Uterus (tissue), 4 donors: ENCODE measurements around the gene KLHL24. TPM values are rescaled to one million over a fixed set of nuclear protein-coding genes. Genes with fewer than 3 reads are reported as not detected.

Experiments
- DNase-seq, 2 donors: peaks; one replicate each; pipeline ENCODE4 v3.0.0-alpha.2; 2019 to 2020
- H3K27ac ChIP-seq, 2 donors: fragments of 200-600 bp; sonication (generic); 1 replicate in 1 of 2; 2 replicates in 1 of 2; pipeline ENCODE4 v1.5.1; 2016 to 2018
- H3K27me3 ChIP-seq, 2 donors: fragments of 200-600 bp; sonication (generic); one replicate each; pipeline ENCODE4 v1.5.1; 2018 to 2019; ENCODE audit warnings: control low read depth in 1 of 2
- H3K36me3 ChIP-seq, 2 donors: fragments of 200-600 bp; sonication (generic); one replicate each; pipeline ENCODE4 v1.5.1; 2019; ENCODE audit warnings: control low read depth in 1 of 2
- H3K4me1 ChIP-seq, 2 donors: fragments of 200-600 bp; sonication (generic); one replicate each; pipeline ENCODE4 v1.5.1; 2018 to 2019; ENCODE audit warnings: control low read depth in 1 of 2
- H3K4me3 ChIP-seq, 2 donors: fragments of 200-600 bp; sonication (generic); 1 replicate in 1 of 2; 2 replicates in 1 of 2; pipeline ENCODE4 v1.5.1; 2018 to 2019; ENCODE audit warnings: mild to moderate bottlenecking in 1 of 2
- H3K9me3 ChIP-seq, 2 donors: fragments of 200-600 bp; sonication (generic); one replicate each; pipeline ENCODE4 v1.5.1; 2019; ENCODE audit warnings: control low read depth in 1 of 2
- POLR2A ChIP-seq, 2 donors: fragments of 450-650 bp; IDR thresholded peaks; one replicate each; pipeline ENCODE4 v1.6.1; 2016; ENCODE audit warnings: antibody characterized with exemption in 2 of 2, mild to moderate bottlenecking in 1 of 2, moderate library complexity in 1 of 2
- intact Hi-C: fragments of 100-400 bp; cut with DNase I; formaldehyde crosslinking; loops from one replicate; pipeline ENCODE4 v1.15.1; 2023; ENCODE audit warnings: low total_unique reads
- total RNA-seq, 4 donors: library from RNA; depleted of rRNA in 3 of 4; stranded (reverse); fragments of >200 nt in 3 of 4; gene quantifications; one replicate each; pipeline versions ENCODE4 v1.1.0 to v1.2.4, GENCODE V29; 2014 to 2023
- TF ChIP-seq, protein P1 (sequence below), 4 experiments: fragments of 200-600 bp in 2 of 4; fragments of 450-650 bp in 2 of 4; sonication (generic) in 2 of 4; IDR thresholded peaks; one replicate each; pipeline ENCODE4 v1.5.1; 2016 to 2019; ENCODE audit warnings: antibody characterized with exemption in 4 of 4, mild to moderate bottlenecking in 2 of 4, moderate library complexity in 1 of 4
- donor health status: DM: yes; HTN: yes; CAD: no.

Gene KLHL24
- total RNA-seq, 4 donors from 2014 or later: 69.1 to 231 (median 146) TPM

DNA sequence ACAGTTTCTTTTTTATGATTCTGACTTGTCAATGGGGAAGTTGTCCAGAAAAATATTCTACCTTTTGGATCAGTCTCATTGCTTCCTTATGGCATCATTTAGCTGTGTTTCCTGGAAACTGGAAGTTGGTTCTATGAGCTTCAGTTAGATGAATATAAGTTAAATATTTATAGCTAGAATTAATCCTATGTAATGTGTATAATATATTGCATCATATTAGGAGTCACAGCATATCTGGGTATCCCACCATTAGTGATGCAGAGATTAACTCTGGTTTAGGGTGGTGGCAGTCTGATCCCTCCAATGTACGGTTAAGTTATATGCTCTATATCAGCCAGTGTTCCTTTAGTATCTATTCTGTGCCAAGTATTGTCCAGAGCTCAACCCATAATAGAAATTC is 19.3 kb downstream of the KLHL24 start:
- H3K4me1 ChIP-seq: no peaks in the 10 kb centered on the region
- TF ChIP-seq, protein P1, sequence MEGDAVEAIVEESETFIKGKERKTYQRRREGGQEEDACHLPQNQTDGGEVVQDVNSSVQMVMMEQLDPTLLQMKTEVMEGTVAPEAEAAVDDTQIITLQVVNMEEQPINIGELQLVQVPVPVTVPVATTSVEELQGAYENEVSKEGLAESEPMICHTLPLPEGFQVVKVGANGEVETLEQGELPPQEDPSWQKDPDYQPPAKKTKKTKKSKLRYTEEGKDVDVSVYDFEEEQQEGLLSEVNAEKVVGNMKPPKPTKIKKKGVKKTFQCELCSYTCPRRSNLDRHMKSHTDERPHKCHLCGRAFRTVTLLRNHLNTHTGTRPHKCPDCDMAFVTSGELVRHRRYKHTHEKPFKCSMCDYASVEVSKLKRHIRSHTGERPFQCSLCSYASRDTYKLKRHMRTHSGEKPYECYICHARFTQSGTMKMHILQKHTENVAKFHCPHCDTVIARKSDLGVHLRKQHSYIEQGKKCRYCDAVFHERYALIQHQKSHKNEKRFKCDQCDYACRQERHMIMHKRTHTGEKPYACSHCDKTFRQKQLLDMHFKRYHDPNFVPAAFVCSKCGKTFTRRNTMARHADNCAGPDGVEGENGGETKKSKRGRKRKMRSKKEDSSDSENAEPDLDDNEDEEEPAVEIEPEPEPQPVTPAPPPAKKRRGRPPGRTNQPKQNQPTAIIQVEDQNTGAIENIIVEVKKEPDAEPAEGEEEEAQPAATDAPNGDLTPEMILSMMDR (IDR thresholded peaks at IDR 0.05): no peak
- no peak for TF ChIP-seq POLR2A (IDR thresholded peaks at IDR 0.05)
- no peak for DNase-seq
- no peaks in the 10 kb centered on the region for H3K36me3 ChIP-seq
- intact Hi-C loops: no loop called here
- H3K27me3 ChIP-seq: no peaks in the 10 kb centered on the region
- no peak overlapping the region for H3K27ac ChIP-seq
- H3K9me3 ChIP-seq: peaks cover 0 to 23% of the 10 kb centered on the region in 2 donors
- H3K4me3 ChIP-seq: no peak overlapping the region

DNA sequence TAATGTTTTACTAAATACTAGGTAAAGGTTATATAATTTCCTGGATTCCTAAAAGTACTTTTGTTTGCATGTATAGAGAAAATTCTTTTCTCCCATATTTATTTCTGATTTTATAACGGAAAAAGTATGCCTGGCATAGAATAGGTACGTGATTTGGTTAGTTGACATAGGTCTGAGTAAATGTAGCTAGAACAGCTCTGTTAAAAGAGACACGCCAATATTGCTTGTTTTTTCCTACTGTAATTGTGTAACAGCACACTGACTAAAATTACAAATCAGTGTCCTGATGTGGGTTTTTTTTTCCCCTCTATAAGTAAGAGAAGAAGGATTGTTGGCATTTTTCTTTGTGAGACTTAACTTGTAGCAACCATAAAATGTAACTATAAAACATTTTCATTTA is 26.7 kb downstream of the KLHL24 start:
- TF ChIP-seq POLR2A (IDR thresholded peaks at IDR 0.05): no peak
- TF ChIP-seq, protein P1 (IDR thresholded peaks at IDR 0.05): no peak
- DNase-seq: no peak
- intact Hi-C loops: no loop called here
- Histone ChIP-seq H3K27me3 (no peaks in the 10 kb centered on the region), H3K27ac (no peak overlapping the region), H3K36me3 (no peaks in the 10 kb centered on the region), H3K9me3 (no peaks in the 10 kb centered on the region), H3K4me1 (no peaks in the 10 kb centered on the region), H3K4me3 (no peak overlapping the region)

- intact Hi-C loops: no loop called here
- Histone ChIP-seq H3K36me3 (no peaks in the 10 kb centered on the region), H3K4me3 (no peak overlapping the region), H3K9me3 (no peaks in the 10 kb centered on the region), H3K27me3 (no peaks in the 10 kb centered on the region), H3K4me1 (no peaks in the 10 kb centered on the region), H3K27ac (no peak overlapping the region)
- no peak for TF ChIP-seq POLR2A (IDR thresholded peaks at IDR 0.05)
- TF ChIP-seq, protein P1 (IDR thresholded peaks at IDR 0.05): no peak
- DNase-seq: no peak
These were observed 29.5 kb downstream of the KLHL24 start for GRCh38 chr3:183664913-183665381.

GRCh38 chr3:183680061-183680460 is 44.6 kb downstream of the KLHL24 start:
- DNase-seq: no peak
- no peak overlapping the region for H3K4me3 ChIP-seq
- H3K36me3 ChIP-seq: no peaks in the 10 kb centered on the region
- H3K4me1 ChIP-seq: no peaks in the 10 kb centered on the region
- H3K27me3 ChIP-seq: no peaks in the 10 kb centered on the region
- intact Hi-C loops: no loop called here
- no peak overlapping the region for H3K27ac ChIP-seq
- H3K9me3 ChIP-seq: no peaks in the 10 kb centered on the region
- TF ChIP-seq, protein P1 (IDR thresholded peaks at IDR 0.05): no peak
- no peak for TF ChIP-seq POLR2A (IDR thresholded peaks at IDR 0.05)

- Histone ChIP-seq H3K4me3 (no peak overlapping the region), H3K36me3 (no peaks in the 10 kb centered on the region), H3K27me3 (no peaks in the 10 kb centered on the region), H3K9me3 (no peaks in the 10 kb centered on the region), H3K27ac (no peak overlapping the region), H3K4me1 (no peaks in the 10 kb centered on the region)
- intact Hi-C loops: no loop called here
- DNase-seq: no peak
- TF ChIP-seq POLR2A (IDR thresholded peaks at IDR 0.05): no peak
- TF ChIP-seq, protein P1 (IDR thresholded peaks at IDR 0.05): no peak
These were observed 52.3 kb downstream of the KLHL24 start for GRCh38 chr3:183687705-183688104.
